HG03045 (cell line): ENCODE results near the gene TMEM63C.

Experiments used
- ATAC-seq: cut with Tn5 transposase; IDR thresholded peaks from one replicate; pipeline ENCODE4 v1.9.1; 2021; ENCODE audit warnings: mild to moderate bottlenecking, moderate library complexity; ENCODE audit not compliant: unreplicated experiment

Gene TMEM63C

DNA sequence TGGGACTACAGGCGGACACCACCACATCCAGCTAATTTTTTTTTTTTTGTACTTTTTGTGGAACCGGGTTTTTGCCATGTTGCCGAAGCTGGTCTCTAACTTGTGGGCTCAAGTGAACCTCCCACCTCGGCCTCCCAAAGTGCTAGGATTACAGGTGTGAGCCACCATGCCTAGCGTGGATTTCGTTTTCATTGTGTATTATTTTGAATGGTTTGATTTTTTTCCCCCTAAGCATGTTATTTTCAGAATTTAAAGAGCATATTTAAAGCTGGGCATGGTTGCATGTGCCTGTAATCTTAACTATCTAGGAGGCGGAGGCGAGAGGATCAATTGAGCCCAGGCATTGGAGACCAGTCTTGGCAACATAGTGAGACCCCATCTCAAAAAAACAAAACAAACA, 13.1 kb downstream of the TMEM63C start:
- ATAC-seq, result no peak

DNA sequence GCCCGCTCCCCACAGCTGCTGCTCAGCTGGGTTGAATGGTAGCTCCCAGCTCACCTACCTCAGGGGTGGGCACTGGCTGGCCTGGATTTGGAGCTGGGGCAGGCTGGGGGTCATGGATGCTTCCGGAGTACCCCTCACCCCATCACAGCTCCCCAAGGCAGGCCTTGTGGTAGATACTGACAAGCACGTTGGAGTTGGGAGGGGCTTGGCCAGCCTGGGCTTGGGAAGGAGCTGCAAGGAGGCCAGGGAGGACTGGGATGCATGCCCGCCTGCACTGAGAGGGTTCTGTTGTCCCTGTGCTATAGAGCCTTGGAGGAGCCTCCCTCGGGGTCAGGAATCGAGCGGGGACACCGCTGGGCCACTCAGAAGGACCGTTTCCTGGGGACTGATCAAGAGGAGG, 14.2 kb downstream of the TMEM63C start:
- no peak for ATAC-seq

DNA sequence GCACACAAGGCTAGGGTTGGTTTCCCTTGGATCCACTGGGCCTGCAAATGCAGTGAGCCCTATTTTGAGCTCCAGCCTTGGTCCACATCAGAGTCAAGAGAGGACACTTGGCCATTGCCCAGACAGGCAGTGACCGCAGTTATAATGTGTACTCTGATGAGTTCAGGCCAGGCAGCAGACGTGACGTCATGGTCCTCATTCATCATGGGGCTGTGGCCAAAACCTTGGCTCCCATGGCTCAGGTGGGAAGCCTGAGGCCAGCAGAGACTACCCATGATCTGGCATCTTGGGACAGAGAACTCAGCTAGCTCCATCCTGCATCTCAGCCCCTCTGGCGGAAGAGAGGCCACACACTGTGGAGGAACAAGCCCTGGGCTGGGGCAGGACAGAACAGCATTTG, 16.4 kb downstream of the TMEM63C start:
- no peak for ATAC-seq

DNA sequence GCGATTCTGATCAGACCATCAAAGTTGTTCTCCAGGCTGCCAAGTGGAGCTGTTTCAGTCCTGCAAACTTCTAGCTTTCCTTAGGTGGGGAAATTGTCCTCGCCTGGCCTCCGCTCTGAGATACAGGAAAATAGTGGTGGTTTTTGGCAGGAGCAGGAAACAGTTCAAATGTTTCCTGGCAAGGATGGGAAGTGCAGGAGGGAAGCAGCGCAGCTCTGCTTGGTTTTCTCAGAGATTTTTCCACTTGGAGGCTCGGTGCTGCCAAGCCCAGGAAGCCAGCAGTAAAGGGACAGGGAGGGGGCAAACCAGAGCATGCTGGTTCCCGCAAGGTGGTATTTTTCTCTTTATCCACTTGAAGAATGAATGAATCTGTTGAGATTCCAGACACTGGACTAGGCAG, 17.0 kb downstream of the TMEM63C start:
- ATAC-seq, result no peak

DNA sequence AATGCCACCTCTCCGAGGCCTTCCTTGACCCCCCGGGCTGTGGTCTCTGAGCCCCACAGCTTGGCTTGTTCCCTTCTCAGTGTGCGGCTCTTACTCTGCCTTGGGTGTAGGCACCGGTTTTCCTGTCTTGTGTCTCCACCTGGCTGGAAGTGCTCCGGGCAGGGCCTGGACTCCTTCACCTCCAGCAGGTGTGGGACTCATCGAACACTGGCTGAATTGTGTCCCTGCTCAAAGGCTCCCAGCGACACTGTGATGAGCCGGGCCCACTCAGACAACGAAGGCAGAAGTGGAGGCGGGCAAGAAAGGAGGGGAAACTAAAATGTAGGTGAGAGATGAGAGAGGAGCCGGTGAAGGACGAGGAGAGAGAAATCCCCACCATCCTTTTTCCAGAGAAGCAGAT, 18.0 kb downstream of the TMEM63C start:
- ATAC-seq, result no peak

DNA sequence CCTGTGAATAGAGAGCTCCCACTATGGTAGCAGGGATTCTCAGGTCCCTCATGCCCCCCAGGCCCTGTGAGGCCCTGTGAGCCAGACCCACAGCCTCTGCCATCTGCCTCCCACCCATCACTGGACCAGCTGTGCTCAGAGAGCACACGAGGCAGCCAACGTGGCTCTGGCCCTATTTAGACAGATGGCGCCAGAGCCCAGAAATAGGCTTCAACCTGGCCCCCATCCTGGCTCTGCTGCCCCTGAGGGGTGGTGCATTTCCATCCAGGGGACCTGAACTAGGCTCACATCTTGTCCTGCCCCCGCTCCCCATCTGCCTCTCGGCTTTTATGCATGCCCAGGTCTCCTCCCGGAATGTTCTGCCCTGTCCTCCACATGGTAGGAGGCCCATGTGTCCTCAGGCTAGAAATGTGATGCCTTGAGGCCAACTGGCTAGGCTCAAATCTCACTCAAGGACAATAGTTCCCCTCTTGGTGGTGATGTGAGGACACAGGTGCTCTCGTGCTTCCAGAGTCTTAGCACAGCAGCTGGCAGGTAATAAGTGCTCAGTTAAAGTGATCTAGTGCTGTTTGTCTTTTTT, 18.9 kb downstream of the TMEM63C start:
- ATAC-seq, result no peak

DNA sequence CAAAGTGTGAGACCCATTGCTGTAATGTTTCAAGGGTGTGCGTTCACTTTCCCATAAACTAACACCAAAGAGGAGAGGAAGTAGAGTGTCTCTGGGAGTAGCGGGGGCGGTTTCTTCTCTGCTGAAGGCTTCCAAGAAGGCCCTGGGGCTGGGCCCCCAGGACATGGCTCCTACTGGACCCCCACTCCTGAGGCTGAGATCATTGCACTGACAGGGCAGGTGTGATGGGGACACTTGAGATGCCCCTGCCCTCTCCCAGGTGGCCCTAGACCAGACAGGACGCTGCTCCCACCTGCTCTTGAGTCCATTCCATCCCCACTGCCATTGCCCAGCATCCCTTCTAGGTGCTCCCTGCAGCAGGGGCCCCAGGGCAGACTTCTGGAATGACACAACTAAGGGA, 20.1 kb downstream of the TMEM63C start:
- ATAC-seq, result no peak

DNA sequence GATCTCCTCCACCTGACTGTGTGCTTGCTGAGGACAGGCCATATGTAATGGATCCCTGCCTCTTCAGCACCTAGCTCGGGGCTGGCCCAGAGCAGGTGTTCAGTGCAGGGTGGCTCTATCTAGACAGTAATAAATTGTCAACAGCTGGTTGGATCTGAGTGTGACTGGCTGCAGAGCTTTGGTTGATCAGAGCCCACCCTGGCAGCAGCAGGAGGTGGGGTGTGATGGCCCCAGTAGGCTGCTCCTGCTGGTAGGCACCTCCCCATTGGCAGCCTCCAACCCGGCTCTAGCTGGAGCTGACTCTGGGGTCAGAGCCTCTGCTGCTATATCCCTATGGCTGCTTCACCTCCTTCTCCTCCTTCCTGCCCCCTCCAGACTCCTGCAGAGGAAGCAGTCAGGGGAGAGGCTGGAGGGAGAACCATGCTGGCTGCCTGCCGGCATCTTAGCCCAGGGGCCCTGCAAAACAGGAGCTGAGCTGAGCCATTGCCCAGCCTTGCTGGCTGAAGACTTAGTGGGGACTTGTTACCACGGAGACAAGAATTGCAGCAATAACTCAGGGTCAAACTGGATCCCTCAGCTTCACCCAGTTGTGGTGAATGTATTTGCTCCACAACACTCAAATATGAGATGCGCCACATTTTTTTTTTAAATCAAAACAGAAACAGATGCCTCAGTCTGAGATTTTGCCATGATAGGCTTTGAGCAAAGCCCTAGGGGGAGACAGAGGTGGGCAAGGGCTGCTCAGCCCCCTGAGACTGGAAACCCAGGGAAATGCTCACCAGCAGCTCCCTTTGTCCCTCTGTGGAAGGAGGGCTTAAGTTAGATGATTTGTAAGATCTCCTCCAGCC, 22.2 kb downstream of the TMEM63C start:
- no peak for ATAC-seq

DNA sequence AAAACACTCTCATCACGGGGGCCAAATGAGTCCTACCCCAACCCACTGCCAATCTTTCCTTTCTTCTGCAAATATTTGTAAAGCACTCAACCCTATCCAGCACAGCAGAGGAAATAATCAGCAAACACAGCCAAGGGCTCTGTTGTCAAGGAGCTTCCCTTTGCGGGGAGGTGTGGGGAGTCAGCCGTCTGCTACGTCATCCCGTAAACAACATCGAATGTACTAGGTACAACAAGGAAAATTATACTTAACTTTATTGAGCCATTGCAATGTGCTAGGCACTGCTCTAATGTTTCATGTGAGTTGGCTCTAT, 22.8 kb downstream of the TMEM63C start:
- no peak for ATAC-seq

DNA sequence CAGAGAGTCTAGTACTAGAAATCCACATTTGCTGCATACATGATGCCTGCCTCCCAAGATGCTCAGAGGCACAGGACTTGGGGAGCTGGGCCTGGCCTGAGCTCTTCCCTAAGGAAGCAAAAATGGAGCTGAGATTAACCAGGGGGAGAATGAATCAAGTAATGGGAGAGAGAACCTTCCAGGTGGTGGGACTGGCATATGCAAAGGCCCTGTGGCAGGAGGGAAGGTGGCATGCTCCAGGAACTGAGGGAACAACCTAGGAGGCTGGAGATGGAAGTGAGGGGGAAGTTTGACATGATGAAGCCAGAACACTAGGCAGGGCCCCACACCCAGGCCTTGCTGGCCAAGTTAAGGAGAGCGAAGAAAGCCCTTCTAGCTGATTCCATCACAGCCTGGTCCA, 23.3 kb downstream of the TMEM63C start:
- ATAC-seq, result no peak

DNA sequence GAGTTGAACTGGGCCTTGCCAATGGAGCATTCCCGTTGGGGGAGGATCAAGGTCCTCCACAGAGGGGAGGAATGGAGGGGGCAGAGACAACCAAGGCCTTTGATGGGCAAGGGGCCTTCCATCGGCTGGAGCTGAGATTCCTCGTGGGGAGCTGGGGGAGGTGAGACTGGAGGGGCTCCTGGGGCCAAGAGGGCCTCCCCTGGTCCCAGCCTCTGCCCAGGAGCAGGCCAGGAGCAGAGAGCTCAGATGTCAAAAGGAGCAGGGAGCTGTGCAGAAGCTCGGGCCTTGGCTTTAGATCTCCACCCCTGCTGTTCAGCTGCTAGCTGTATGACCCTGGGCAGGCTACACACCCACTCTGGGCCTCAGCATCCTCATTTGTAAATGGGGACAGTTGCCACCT, 24.0 kb downstream of the TMEM63C start:
- ATAC-seq, result no peak

DNA sequence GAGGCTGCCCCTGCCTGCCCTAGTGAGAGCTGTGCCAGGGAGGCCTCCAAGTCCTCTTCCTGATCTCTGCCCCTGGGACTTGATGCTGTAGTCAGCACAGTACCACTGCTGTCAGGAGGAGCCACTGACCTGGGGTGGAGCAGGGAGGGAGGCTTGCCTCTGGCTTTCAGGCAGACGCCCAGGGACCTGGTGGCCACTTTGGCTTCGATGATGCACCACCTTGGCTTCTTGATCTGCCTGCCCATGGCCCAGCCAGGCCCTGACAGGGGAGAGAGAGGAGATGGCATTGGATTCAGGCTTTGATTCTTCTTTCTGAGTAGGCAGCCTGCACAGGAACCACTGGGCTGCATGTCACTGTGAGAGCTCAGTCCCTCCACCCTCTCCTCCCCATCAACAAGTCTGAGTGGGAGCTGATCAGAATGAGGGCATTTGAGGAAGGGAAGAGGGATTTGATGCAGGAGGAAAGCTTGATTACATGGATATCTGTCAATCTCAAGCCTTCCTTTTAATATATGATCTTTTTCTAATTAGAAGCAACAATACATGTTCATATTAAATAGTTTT, 24.7 kb downstream of the TMEM63C start:
- no peak for ATAC-seq

DNA sequence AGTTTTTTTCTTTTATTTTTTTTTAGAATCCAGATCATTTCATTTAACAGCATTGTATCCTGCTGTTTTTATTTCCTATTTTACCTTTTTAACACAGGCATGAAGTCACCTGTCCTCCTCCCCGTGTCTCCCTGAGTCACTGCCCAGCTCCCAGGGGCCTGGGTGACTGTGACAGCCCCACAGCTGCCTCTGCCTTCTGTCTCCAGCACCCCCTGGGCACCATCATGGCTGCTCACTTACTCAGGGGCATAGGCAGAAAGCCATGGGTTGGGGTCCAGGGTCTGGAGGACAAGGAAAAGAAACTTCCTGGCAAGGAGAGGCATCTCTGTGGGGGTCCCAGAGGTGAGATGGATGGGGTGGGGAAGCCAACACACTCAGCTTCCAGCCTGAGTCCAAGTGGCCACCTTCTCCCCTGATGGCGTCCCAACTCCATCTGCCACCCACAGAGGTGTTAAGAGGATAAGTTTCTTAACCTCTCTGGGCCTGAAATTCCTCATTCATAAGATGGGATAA, 25.3 kb downstream of the TMEM63C start:
- no peak for ATAC-seq

DNA sequence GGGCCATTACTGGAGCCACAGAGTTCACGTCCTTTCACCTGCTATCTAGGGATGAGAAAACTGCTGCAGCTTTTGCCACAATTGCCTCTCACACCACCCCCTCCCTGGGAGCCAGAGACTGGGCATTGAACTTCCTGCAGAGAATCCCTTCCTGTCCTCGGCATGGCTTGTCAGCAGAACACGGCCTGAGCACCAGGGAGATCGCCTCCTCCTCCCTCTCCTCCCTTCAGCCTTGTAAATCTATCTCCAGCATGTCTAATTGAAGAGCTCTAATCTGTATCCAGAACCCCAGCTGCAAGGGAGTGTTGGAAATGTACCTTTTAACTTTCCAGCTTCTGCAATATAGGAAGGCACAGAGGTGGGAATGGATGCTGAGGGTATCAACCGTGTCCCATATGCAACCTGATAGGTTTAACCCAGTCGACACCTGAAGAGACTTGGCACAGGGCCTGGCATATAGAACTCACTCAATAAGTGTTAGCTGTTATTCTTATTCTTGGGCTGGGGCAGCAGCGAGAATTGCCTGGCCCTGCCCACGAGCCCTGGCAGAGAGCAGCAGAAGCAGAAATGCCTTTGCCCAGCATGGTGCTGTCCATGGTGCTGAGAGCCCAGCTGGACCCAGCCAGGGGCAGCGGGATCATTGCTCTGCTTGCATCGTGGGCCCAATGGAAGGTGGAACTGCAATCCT, 26.8 kb downstream of the TMEM63C start:
- ATAC-seq, result no peak

DNA sequence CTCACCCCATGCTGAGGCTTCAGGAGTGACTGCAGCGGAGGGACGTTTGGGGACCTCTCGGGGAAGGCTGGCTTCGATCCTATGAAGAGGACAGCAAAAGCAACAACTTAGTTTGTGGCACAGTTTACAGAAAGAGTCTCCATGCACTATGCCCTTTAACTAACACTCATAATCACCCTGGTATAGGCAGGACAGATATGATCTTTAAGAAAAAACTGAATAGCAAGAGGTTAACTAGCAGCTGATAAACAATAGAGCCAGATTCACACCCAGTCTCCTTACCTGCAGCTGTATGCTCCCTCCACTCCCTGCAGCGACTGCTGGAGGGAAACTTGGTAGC, 27.4 kb downstream of the TMEM63C start:
- ATAC-seq, result no peak

DNA sequence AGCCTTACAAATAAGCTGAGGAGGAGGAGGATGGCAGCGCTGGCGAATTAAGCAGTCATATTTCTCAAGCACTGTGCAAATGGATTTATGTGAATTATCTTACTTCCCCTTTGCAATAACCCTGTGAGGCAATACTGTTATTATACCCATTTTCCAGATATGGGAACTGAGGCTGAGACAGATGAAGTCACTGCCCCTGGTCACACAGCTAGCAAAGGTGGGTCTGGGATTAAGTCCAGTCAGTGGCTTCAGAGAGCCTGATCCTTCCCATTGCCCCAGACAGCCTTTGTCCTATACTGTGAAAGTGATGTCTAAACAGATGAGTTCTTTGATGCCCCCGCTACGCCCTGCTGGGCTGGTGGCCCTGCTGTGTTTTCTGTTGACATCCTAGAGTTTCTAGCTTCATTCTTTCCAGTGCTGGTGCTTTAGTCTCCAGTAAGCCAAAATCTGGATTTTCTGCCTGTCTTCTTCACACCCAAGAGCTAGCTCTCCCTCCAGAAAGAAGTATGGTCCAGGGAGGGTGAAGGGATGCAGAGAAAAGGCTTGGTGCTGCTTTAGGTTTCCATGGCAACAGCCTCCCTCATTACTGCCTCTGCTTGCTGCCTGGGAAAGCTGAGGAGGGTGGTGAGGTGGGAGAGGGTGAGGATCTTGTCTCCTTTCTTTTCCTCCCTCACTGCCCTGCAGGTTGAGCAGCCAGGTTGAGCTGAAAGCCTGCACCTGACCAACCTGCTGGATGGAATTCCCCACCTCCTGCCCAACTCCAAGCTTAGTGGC, 30.7 kb downstream of the TMEM63C start:
- ATAC-seq, result no peak

DNA sequence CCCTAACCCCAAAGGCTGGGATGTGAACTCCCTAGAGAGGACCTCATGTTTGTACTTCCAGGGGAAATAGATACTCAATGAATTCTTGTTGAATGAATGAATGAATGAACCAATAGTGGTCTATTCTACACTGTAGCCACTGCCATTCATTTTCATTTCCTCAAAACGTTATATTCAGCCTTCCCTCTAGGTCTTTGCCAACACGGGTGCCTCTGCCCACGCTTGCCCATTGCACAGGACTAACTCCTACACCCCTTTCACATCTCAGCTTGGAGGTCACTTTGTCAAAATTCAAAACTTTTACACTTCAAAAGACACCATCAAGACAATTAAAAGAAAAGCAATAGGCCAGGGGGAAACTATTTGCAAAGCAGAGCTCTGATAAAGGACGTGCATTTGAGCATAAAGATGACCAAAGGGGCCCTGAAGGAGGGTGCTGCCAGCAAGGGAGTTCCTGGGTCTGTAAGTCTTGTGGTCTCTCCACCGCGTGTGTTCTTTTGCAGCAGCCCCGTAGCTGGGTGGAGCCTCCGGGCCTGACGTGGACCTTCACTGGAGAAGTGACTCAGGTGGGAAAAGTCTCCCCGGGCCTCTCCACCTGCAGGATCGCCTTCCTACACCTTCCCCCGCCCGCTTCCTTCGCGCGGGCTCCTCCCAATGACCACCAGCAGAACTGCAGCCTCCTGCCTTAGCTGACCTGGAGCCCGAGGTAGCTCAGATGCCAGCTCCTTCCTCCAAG, 31.5 kb downstream of the TMEM63C start:
- no peak for ATAC-seq

DNA sequence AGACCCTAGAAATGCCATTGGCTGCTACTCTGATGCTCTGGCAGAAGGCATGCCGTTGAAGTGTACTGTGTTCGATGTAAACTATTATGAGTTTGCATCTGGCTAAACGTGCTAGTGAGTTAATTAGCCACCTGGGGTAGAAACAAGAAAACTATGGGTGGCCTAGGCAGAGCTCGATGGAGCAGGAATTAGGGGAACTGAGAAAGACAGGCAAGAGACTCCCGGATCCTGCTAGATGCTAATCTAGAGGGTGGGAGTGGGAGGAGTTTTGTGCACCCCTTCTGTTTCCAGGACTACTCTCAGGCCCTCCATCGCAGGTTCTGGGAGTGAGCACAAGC, 32.0 kb downstream of the TMEM63C start:
- no peak for ATAC-seq

DNA sequence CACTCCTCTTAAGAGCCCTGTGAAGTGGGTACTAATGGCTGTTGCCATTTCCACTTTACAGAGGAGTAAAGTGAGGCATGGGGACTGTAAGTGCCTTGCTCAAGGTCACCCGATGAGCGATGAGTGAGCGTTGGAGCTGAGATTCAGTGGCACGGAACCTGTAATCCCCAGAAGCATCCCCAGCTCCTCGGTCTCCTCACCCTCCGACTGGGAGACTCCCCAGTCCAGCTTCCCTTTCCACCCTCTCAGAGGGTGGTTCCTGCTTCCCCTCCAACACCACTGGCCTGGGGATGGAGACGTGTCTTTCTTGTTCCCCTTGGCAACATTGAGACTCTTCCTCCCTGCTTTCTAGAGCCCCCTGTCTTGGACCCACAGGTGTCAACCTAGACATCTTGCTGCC, 32.6 kb downstream of the TMEM63C start:
- no peak for ATAC-seq

DNA sequence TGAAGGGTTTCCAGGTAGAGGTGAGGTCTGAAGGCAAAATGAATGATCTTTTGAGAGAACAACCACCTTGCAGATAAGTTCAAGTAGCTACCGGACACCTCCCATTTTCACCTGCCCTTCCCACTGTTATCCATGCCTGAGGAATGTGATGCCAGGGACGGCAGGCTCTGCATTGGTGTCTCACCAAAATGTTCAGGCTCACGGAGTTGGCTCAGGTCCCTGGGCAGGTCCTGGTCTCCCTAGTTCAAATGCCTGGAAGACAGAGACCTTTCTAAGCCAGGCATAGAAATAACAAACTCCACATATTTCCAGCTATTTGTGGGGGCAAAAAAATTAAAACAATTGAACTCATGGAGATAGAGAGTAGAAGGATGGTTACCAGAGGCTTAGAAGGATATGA, 36.0 kb downstream of the TMEM63C start:
- no peak for ATAC-seq

DNA sequence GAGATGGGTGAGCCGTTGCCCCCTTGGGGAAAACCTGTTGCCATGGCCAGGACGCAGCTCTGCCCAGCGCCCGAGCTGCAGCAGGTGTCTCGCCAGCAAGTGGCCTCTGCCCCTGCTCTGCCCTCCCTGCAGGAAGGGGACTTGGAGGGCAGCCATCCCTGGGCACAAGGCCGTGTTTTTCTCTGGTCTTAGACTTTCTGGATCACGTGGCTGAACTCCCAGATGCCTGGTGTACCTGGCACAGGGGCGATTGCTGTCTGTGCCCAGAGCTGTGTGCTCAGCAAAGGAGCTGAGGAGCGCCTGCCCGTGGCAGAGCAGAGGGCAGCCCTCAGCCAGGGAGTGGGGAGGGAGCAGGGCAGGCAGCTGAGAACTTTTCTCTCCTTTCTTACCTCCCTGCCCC, 38.0 kb downstream of the TMEM63C start:
- no peak for ATAC-seq
